Endometrial microvascular endothelial cells (primary cell): Measurements from ENCODE around the gene PPP6R2. TPM values are rescaled to one million over a fixed set of nuclear protein-coding genes. Genes with fewer than 3 reads are reported as not detected.
"Not testable (repeated sequence)": the region's sequence is repeated elsewhere in the genome, so short reads cannot be mapped to it uniquely, and the experiment has no call there.

Source experiments
- in situ Hi-C: cut with HindIII; loops from 2 replicates; pipeline ENCODE4 v1.10.0; 2017; ENCODE audit warnings: low sequenced_read_pairs, low pct_unique_long_range_greater_than_20kb; ENCODE audit errors: inconsistent ontology term
- total RNA-seq: library from RNA; depleted of rRNA; stranded (reverse); fragments of >200 nt; gene quantifications from one replicate; pipeline ENCODE4 v1.2.3, GENCODE V29; 2015; ENCODE audit errors: inconsistent ontology term

Gene PPP6R2
- total RNA-seq, 1 donor from 2014 or later, result 35.0 TPM

GRCh38 chr22:50315289-50316113, 27.6 kb upstream of the PPP6R2 start:
- in situ Hi-C loops, result no loop called here

DNA sequence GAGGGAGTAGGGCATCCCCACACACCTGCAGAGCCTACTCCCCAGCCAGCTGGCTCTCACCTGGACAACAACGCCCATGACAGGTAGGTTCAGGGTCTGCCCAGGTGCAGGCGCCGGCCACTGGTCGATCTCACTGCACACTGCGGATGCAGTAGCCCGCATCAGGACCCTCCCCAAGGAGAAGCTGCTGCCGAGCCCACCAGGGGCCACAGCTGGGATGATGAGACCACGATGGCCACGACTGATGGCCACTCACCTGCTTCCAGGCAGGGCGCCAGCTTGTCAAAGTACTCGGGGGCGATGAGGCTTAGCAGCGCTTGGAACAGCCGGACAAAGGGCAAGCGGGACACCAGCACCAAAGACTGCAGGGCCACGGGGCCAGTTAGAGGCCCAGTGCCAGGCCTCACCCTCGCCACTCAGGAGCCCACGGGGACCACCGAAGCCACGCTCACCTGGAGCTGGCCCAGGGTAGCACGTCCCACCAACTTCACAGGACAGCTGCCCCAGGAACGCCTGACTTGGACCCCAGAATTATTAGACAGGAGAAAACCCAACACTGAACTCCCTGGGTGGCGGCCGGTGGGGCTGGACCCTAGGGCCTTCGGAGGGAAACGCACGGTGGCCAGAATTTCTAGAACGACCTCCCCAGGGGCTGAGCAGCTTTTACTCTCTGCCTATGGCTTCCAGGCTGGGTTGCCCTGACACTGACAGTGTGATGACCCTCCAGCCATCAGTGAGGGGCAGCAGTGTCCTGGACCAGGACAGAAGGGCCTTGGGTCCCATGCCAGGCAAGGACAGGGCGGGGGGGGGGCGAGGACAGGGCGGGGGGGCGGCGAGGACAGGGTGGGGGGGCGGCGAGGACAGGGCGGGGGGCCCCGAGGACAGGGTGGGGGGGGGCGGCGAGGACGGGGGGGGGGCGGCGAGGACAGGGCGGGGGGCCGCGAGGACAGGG, 26.7 kb upstream of the PPP6R2 start:
- in situ Hi-C loops, result no loop called here

DNA sequence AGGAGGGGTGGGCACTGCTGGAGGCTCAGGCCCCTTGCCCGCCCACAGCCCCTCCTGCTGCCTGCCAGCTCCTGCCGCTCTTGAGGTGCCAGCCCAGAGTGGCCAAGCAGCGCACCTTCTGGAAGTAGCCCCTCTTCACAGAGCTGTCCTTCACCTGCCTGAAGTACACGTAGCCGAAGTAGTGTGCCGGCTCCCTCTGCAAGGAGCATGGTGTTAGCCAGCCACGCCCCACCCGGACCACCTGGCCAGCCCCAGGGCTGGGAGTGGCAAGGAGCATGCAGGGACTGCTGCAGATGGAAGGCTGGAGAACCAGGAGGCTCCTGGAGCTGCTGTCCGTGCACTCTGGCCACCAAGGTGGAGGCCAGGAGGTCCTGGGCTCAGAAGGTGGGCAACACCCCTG, 25.9 kb upstream of the PPP6R2 start:
- in situ Hi-C loops, result no loop called here

DNA sequence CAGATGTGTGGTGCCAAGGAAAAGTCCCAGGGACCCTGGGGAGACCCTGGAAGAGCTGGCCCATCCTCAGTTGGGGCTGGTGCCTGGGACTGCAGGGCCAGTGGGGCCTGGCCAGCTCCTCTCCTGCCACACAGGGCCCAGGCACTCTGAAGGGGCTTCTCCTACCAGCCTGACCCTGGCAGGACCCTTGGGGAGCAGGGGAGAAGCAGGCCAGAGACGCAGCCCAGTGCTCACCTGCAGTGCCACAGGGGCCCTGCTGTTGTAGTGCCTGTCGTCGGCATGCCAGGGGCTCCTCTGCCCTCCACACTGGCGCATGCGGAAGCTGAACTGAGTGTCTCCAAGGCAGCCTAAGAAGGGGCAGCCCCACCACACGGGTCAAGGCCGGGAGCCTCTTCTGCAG, 25.5 kb upstream of the PPP6R2 start:
- in situ Hi-C loops, result no loop called here

GRCh38 chr22:50318356-50318697, 24.8 kb upstream of the PPP6R2 start:
- in situ Hi-C loops, result no loop called here

GRCh38 chr22:50318698-50319411, 24.3 kb upstream of the PPP6R2 start:
- in situ Hi-C loops, result no loop called here

GRCh38 chr22:50319503-50319951, 23.6 kb upstream of the PPP6R2 start:
- in situ Hi-C loops, result no loop called here

- in situ Hi-C loops, result no loop called here
Observed at GRCh38 chr22:50320116-50320515, 23.0 kb upstream of the PPP6R2 start.

- in situ Hi-C loops, result no loop called here
Observed at GRCh38 chr22:50320671-50321325, 22.3 kb upstream of the PPP6R2 start.

GRCh38 chr22:50322382-50323104, 20.6 kb upstream of the PPP6R2 start:
- in situ Hi-C loops, result not testable (repeated sequence)

- in situ Hi-C loops, result no loop called here
Observed at GRCh38 chr22:50323900-50324299, 19.2 kb upstream of the PPP6R2 start.

GRCh38 chr22:50325444-50326224, 17.5 kb upstream of the PPP6R2 start:
- in situ Hi-C loops, result no loop called here

DNA sequence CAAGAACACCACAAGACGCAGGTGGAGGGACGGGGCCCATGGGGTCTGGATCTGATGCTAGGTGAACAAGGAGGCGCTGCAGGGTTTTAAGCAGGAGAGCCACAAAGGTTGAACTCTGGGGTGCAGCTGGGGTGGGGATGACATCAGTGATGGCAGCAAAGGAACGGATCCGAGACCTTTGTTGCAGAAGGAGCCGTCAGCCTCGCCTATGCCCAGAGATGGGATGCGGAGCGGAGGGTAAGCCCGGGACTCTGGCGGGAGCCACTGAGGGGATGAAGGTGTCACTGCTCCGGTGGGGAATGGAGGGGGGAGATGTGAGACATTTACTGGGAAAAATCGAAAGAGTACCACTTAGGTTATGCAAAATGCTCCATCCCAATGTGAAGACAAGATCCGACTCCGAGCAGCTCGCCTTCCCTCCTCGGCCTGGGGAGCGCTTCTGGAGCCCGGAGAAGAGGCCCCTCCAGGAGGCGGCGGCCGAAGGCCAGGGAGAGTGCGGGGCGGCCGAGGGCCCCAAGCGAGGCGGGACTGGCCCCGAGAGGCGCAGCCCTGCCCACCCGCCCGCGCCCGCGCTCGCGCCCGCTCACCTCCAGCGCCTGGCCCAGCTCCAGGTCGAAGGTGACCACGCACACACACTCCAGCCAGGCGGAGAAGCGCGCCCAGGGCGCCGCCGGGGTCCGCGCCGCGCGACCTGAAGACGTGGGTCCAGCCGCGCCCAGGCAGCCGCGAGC, 16.7 kb upstream of the PPP6R2 start:
- in situ Hi-C loops, result no loop called here

DNA sequence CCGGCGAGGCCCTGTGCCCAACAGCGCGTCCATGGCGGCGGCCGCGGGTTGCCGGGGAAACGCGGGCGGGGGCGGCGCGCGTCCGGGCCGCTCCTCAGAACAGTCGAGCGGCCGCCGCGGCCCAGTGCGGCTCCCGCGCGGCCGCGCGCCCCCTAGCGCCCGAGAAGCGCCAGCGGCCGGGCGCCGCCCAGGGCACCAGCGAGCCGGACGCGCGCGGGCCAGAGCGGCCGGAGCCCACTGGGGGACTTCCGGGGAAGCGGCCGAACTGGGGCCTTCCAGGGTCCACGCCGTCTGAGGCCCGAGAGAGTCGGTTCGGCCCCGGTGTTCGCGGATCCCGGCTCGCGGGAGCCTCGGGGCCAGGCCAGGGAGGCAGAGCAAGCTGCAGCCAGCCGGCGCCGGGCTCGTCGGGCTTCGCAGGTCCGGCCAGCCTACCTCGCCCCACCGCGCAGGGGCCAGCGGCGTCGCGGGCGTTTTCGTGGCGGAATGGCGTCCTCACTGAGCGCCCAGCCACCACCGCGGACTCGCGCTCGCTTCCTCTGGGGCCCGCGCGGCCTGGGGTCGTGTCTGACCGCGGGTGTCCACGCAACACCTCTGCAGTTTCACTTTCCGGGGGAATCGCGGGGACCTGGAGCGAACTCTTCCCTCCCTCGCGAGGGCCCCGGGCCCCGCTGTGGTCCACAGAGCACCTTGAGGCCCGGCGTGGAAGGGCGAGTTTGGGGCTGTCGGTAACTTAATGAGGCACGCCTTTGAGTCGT, 16.0 kb upstream of the PPP6R2 start, which contains the start of gene DENND6B:
Gene DENND6B, minus strand, starts transcription at position 57 of the 755 bp plus-strand sequence. Its CDS starts 24 bp downstream, at position 33.
- in situ Hi-C loops, result no loop called here

DNA sequence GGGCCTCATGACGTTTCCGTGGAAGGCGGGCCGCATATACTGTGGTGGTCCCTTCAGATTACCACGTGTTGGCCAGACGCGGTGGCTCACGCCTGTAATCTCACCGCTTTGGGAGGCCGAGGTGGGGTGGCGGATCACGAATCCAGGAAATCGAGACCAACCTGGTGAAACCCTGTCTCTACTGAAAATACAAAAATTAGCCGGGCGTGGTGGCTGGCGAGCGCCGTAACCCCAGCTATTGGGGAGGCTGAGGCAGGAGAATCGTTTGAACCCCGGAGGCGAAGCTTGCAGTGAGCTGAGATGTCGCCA, 15.5 kb upstream of the PPP6R2 start:
- in situ Hi-C loops, result no loop called here

- in situ Hi-C loops, result no loop called here
Observed at GRCh38 chr22:50329236-50329635, 13.9 kb upstream of the PPP6R2 start.
